Activated CD8-positive, alpha-beta memory T cell treated with anti-CD3 and anti-CD28 coated beads for 4 hours (primary cell): ENCODE data around the gene SCYGR6.
"Not testable (repeated sequence)": the region's sequence is repeated elsewhere in the genome, so short reads cannot be mapped to it uniquely, and the experiment has no call there.

Experiments
- DNase-seq, 2 donors: peaks; one replicate each; pipeline ENCODE4 v3.0.0-alpha.2; 2020; ENCODE audit warnings: low read depth in 2 of 2

Gene SCYGR6, protein sequence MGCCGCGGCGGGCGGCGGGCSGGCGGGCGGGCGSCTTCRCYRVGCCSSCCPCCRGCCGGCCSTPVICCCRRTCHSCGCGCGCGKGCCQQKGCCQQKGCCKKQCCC

DNA sequence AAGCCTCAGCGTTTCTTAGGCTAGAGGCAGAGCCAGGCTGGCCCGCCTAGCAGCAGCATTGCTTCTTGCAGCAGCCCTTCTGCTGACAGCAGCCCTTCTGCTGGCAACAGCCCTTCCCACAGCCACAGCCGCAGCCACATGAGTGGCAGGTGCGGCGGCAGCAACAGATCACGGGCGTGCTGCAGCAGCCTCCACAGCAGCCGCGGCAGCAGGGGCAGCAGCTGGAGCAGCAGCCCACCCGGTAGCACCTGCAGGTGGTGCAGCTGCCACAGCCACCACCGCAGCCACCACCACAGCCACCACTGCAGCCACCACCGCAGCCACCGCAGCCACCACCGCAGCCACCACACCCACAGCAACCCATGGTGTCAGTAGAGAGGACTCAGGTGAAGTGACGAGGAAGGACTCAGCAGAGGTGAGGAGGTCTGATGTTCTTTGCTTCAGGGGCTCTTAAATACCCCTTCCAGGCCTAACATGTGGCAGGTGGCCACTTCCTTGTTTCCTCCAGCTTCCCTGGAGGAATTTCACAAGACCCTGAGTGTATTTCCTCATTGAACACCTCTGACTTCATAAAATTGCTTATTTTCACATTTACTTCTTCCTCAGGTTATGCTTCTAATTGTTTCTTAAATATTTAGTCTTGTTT lies at the start of gene SCYGR6:
Gene SCYGR6 (minus strand): TSS at position 364 of the 646 bp plus-strand sequence. CDS start 0 bp downstream, at position 364.
- DNase-seq = no peak

DNA sequence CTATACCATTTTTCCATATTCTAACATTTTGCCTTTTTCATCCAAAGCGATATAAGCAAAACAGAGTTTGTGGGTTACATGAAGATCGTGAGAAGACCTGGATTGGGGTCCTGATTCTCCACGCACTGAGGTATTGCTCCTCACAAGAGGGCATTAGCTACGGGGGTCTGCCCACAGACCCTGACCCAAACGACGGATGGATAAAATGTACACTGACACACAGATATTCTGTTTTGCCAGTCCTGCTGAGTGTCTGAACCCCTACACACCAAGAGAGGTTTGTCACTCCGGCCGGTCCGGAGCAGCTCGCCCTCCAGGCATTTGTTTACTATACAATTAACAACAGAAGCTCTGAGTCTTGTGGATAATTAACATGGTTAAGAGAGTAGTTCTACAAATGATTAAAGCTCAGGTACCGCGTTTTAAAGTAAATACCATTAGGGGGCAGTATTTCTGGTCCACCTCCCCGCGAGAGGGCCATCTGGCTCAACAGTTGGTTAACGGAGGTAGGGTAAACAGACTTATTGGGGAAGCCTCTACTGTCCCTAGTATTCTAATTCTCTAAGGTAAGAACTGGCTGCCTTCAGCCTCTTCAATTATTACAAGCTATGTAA lies 49.6 kb upstream of the SCYGR6 start:
- no peak for DNase-seq

DNA sequence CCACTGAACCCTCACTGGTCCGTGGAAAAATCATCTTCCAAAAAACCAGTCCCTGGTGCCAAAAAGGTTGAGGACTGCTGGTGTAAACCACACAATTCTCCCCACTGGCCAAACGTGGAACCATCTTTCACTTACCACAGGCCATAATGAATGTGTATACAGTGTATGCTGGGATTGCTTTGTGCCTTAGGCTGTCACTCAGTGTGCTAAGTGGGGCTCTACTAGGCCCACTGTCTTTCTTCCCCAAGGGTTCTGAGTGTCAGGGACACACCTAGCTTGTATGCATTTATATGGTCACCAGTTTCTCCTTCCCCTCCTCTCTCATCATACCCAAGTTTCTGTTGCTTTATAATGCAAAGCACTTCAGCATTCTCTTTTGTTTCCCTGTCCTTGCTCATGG lies 48.4 kb upstream of the SCYGR6 start:
- no peak for DNase-seq

DNA sequence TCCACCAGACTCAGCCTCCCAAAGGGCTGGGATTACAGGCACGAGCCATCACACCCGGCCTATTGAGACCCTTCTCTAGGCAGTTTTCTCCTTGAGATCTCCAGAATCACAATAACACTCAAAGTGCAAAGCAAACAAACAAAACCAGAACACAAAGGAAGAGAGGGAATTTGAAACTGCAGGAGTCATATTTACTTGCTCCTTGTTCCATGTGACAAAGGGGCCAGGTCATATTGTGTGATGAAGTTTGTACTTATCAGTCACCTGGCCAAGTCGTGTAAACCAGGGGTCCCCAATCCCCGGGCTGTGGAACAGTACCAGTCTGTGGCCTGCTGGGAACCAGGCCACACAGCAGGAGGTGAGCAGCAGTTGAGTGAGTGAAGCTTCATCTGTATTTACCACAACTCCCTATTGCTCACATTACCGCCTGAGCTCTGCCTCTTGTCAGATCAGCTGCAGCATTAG lies 47.7 kb upstream of the SCYGR6 start:
- no peak for DNase-seq

DNA sequence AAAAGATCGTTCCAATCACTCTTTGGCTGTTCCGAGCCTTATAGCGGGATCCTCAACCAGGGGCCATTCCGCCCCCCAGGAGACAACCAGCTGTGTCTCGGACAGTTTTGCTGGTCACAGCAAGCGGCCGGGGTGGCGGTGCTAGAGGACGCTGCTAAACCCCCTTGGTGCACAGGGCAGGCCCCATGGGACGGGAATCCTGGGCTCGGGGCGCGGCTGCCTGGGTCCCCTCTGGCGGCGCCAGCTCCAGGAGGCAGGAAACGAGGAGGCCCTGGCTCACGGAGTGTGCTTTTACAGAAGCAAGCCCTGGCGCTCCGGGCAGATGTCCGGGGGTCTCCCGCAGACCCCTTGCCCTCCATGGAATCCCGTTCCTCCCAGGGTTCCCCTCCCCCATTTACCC lies 43.3 kb upstream of the SCYGR6 start:
- DNase-seq = no peak

DNA sequence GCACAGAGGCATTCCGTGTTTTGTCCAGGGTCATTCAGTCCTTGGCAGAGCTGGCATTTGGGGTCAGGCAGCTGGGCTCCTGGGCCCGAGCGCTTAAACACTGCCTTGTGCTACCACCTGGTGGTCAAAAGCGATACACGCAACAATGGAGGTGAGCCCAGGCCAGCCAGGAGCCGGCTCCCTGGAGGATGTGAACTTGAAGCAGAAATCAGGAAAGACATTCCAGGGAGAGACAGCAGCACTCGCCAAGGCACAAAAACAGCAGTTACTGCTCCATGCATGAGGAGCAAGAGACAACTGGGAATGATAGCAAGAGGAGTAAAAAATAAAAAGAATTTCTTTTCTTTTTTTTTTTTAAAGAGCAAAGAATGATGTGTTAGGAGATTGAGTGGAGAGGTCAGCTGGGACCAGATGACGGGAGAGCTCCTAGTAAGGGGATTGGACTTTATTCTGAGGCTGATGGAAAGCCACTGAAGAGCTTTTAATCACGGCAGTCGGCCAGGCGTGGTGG lies 41.9 kb upstream of the SCYGR6 start:
- peak; percentile 4 to 30 for DNase-seq

DNA sequence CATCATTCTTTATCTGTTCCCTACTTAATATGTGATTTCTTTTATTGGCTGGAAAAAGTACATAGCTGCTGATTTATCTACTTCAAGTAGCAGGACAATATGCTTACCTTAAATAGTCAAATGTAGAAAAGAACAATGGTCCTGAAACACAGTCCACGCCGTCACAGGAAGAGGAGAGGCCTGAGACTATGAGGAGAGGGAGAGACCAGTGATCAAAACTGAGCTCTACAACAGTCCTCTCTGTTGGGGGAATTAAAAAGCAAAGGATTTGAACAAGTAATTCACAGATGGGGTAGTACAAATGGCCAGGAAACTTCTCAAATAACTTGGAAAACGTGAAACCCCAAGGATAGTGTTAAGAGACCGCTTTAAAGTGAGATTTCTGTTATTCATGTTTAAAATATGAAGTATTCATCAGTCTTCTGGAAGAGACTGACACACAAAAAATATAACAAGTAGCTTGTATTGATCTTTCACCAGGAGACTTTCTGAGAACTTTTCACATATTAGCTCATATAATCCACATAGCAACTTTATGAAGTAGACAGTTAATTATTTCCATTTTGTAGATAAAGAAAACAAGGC lies 41.3 kb upstream of the SCYGR6 start:
- DNase-seq = no peak

DNA sequence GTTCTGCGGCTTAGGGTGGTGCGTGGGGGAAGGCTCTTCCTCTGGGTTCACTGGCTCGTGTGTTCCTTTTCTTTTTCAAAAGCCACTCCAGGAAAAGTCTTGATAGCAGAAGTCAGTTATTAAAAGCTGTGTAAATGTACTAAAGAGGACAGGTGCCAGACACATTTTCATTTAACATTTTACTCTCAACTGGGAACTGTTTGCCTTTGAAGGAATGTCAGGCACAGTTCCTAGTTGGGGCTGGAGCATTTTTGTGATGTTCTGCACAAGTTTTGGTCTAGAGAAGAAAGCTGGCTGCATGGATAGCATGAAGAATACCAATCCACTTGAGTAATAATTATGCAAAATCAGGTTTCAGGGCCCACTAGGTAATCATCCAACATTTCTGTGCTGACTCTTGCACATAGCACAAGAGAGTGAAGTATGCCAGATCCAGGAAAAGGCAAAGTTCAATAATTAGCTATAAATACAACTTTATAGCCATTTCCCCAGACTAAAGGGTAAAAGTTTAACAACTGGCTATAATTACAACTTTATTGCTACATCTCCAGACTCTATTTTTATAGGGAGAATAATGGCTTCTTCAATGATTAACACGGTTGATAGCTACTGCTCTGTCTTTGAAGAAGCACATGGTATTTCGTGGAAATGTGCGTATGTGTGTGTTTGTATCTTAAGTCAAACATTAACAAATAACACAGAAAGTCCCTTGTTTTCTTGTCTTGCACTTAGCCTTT lies 37.4 kb upstream of the SCYGR6 start:
- no peak for DNase-seq

DNA sequence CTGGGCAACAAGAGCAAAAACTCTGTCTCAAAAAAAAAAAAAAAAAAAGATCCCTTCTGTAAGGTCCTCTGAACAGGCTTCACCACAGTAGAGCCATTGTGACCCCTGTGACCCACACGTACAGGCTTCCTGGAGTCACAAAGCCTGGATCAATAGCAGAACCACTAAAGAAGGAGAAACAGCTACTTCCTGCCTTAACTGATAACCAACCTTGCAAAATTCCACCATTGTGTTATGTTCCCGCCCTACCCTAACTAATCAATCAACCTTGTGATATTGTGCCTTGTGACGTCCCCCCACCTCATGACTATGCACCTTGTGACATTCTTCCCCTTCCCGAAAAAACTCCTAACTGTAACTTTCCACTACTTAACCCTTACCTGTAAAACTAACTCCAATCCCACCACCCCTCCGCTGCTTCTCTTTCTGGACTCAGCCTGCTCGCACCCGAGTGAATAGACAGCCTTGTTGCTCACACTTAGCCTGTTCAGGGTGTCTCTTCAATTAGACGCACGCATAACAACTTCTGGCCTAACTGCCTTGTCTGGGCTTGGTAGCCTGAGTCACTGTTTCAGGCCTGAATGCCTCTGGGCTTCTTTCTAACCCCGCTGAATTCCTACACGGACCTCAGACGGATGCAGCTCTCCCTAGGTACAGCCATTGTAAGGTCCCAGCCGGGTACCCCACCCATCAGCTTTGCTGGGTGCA lies 35.0 kb upstream of the SCYGR6 start:
- no peak for DNase-seq

DNA sequence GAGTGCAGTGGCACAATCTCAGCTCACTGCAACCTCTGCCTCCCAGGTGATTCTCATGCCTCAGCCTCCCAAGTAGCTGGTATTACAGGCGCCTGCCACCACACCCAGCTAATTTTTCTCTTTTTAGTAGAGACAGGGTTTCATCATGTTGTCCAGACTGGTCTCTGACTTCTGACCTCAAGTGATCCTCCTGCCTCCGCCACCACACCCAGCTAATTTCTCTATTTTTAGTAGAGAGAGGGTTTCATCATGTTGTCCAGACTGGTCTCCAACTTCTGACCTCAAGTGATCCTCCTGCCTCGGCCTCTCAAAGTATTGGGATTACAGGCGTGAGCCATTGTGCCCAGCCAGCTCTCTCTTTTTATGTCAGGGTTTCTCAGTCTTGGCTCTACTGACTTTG lies 31.7 kb upstream of the SCYGR6 start:
- not testable (repeated sequence) for DNase-seq

DNA sequence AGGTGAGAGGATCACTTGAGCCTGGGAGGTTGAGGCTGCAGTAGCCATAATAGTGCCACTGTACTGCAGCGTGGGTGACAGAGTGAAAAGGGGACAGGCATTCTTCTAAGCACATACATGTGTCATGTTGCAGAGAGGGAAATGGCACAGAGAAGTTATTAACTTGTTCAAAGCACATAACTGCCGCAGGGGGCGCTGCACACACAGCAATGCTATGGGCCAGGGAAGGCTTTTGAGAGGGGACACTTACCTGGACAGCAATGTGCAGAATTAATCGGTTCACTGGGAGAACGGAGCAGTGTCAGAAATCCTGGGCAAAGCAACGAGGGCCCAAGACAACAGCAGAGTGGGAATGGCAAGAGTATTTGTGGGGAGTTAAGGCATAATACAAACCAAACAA lies 23.5 kb upstream of the SCYGR6 start:
- no peak for DNase-seq

DNA sequence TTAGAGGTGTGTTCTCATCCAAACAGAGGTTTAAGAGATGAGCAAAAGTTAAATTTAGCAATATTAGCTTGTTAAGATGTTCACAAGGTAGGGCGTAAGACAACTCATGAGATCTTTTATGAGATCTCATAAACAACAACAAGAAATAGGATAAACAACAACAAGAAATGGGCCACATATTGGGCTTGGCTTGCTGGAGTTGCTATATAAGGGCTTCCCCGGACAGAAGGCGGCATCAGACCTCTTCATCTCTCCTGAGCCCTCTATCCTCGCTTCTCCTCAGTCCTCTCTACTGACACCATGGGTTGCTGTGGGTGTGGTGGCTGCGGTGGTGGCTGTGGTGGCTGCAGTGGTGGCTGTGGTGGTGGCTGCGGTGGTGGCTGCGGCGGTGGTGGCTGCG lies 21.0 kb upstream of the SCYGR6 start, which contains the start of gene SCYGR8:
Gene SCYGR8 (plus strand): TSS at position 301 of the 400 bp plus-strand sequence. CDS start 0 bp downstream, at position 301.
- no peak for DNase-seq

DNA sequence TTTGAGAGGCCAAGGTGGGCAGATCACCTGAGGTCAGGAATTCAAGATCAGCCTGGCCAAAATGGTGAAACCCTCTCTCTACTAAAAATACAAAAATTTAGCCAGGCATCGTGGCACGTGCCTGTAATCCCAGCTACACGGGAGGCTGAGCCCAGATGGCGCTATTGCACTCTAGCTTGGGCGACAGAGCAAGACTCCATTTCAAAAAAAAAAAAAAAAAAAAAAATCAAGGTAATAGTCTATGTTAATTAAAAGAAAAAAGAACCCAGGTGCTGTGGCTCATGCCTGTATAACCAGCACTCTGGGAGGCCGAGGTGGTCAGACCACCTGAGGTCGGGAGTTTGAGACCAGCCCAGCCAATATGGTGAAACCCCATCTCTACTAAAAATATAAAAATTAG lies 16.1 kb upstream of the SCYGR6 start:
- not testable (repeated sequence) for DNase-seq

DNA sequence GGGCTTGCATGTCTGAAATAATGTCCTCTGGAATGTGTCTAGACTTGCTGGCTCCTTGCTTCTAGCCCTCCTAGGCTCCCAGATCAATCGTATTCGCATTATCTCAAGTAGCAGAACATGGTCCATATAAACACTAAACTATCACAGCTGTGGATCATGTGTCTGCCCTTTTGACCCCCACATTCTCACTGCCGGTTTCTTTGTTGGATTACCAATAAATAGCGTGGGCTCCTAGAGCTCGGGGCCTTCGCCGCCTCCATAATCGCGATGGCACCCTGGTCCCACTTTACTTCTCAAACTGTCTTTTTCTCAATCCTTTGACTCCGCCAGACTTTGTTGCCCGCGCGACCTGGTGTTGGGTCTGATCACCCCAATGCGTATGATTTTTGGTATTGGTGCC lies 14.8 kb upstream of the SCYGR6 start:
- DNase-seq = no peak

DNA sequence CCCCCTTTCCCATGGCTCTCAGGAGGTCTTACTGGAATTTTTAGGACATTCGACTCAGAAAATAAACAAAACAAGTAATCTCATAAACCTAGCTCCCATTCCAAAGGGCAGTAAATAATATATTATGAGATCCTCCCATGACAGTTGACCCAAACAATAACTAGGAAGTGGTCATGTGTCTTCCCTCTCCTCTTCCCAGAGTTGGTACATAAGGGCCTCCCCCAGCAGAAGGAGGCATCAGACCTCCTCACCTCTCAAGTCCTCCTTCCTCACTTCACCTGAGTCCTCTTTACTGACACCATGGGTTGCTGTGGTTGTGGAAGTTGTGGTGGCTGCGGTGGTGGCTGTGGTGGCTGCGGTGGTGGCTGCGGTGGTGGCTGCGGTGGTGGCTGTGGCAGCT lies 3.5 kb upstream of the SCYGR6 start, which contains the start of gene SCYGR7:
Gene SCYGR7 (plus strand): TSS at position 301 of the 400 bp plus-strand sequence. CDS start 0 bp downstream, at position 301.
- DNase-seq = no peak

DNA sequence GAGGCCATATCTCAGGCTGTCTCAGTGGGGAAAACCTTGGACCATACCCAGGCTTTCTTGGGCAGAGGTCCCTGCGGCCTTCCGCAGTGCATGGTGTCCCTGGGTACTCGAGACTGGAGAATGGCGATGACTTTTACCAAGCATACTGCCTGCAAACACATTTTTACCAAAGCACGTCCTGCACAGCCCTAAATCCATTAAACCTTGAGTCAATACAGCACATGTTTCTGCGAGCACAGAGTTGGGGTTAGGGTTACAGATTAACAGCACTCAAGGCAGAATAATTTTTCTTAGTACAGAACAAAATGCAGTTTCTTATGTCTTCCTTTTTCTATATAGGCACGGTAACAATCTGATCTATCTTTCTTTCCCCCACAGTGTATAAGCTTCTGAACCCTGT lies 1.7 kb downstream of the SCYGR6 start:
- DNase-seq = not testable (repeated sequence)

DNA sequence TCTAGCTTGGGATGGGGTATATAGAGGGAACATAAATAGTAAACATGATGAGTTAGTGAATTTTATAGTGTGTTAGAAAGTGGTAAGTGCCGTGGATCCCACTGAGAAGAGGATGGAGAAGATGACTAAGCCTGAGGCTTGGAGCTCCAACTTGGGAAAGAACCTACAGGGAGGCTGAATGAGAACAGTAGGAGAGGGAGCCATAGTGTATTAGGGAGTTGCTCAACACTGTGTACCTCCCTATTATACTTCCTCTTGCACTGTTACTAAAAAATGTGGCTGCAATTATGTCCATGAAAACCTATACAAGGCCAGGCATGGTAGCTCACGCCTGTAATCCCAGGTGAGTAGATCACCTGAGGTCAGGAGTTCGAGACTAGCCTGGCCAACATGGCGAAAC lies 3.9 kb downstream of the SCYGR6 start:
- no peak for DNase-seq

DNA sequence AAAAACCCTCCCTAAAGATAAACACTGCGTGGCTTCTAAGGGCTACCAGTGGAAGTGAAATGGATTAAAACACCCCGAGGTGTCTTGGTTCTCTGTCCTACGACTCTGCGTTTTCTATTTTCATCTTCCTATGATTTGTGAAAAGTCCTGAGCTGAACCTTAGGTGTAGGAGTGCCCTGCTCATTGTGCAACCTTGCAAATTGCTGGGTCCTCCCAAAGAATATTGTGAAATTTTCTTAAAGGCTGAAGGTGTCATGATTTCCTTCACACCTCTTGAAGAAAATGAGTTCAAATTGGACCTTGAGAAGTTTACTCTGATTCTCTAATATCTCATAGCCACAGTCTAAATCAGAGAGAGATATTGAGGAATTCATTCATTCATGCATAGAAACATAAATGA lies 4.9 kb downstream of the SCYGR6 start:
- no peak for DNase-seq

DNA sequence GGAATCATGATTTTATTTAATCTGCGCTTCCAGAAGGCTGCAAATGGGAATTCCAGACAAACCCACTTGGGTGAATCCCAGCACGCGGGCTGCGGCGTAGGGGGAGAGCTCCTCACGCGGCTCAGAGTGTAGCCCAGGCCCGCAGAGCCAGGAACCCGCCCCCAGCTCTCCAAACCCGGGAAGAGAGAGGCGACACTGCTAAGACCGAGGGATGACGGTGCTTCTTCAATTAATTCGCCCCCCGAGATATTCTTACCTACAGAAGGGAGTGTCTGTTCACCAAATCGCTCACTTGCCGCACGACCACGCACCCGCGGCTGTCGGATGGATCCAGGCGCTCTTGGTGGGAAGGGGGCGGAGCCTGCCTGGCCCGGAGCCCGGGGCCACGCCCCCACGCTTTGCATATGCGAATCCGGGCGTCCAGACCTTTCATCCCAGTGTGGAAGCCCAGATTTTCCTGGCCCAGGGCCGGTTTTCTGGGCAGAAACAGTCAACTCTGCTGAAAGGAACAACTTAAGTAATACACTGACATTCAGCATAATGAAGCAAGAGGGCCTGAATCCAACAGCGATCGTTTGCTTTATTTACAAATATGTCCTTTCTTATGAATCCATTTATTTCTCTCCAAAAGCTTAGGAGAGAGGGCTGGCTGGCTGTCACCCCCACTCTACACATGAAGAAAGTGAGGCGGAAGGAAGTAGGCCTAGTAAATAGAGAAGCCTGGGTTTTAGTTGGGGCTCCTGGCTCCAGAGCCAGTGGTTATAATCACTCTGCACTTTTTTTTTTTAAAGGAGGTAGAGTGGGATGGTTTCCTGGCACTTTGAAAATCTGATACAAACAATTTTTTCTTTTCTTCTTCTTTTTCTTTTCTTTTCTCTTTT lies 6.6 kb downstream of the SCYGR6 start, which contains the start of gene SLC19A3:
Gene SLC19A3 (minus strand): TSS at position 342 of the 881 bp plus-strand sequence. CDS start 15,710 bp downstream, outside the sequence.
- DNase-seq = no peak

DNA sequence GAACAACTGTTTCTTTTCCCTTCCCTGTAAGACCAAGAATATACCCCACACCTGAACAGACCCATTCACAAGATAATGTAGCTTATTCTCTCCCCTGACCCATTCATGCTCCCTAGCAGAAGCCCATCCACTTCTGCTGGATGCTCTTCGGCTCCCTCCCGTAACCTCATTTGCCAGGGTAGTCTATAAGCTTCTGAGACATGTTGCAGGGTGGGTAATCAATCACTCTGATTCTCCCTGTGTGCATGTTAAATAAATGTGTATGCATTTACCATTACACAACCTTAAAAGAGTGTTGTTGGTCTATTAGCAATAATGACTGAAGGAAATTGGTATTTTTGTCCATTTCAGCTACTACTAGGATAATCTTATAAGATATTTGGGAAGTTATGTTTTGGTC lies 8.1 kb downstream of the SCYGR6 start:
- no peak for DNase-seq
